Endothelial cell of umbilical vein (primary cell): ENCODE results near the gene DHDH.

Experiments used
- CTCF ChIP-seq, 2 donors: IDR thresholded peaks; 1 replicate in 1 of 2; 2 replicates in 1 of 2; pipeline ENCODE4 v1.5.1; 2011; ENCODE audit warnings: low read length in 2 of 2, mild to moderate bottlenecking in 2 of 2, moderate library complexity in 2 of 2, control low read depth in 1 of 2, inconsistent platforms in 1 of 2, low read depth in 1 of 2; ENCODE audit not compliant: insufficient read depth in 1 of 2; ENCODE audit errors: extremely low read depth in 1 of 2
- EZH2 ChIP-seq: IDR thresholded peaks from 2 replicates; pipeline ENCODE4 v1.6.1; 2012; ENCODE audit warnings: borderline replicate concordance, low read depth, mild to moderate bottlenecking, moderate library complexity, low read length, inconsistent platforms; ENCODE audit not compliant: severe bottlenecking
- GATA2 ChIP-seq: IDR thresholded peaks from 2 replicates; pipeline ENCODE4 v1.7.0; 2011; ENCODE audit warnings: low read depth, mild to moderate bottlenecking, moderate library complexity, mixed read lengths, low read length; ENCODE audit not compliant: insufficient read length, insufficient read depth
- JUN ChIP-seq: IDR thresholded peaks from 2 replicates; pipeline ENCODE4 v1.6.1; 2011; ENCODE audit warnings: borderline replicate concordance, low read depth; ENCODE audit not compliant: insufficient read length, insufficient read depth
- MAX ChIP-seq: IDR thresholded peaks from 2 replicates; pipeline ENCODE4 v1.6.1; 2011; ENCODE audit not compliant: insufficient read depth, insufficient read length
- MYC ChIP-seq: IDR thresholded peaks from one replicate; pipeline ENCODE4 v1.6.1; 2011; ENCODE audit warnings: mild to moderate bottlenecking, low read depth, low read length
- POLR2A ChIP-seq: IDR thresholded peaks from 2 replicates; pipeline ENCODE4 v1.6.1; 2012; ENCODE audit warnings: low read depth, mild to moderate bottlenecking, control low read depth, low read length
- POLR2AphosphoS5 ChIP-seq: IDR thresholded peaks from 2 replicates; pipeline ENCODE4 v1.6.1; 2012; ENCODE audit warnings: low read depth, mild to moderate bottlenecking, control low read depth, low read length, moderate library complexity; ENCODE audit not compliant: insufficient read depth

GRCh38 chr19:48967346-48968178, 34.1 kb downstream of the DHDH start:
- no peak for TF ChIP-seq CTCF (IDR thresholded peaks at IDR 0.05; ENCODE audit: extremely low read depth in 1 of 2, insufficient read depth in 1 of 2, low read depth in 1 of 2, low read length in 2 of 2)
- TF ChIP-seq JUN: no peak
- TF ChIP-seq POLR2A: peak; percentile 71
- no peak for TF ChIP-seq POLR2AphosphoS5
- no peak for TF ChIP-seq MYC
- no peak for TF ChIP-seq EZH2
- no peak for TF ChIP-seq MAX
- TF ChIP-seq GATA2: no peak
